ENCODE data around the gene COL5A2.

DNA sequence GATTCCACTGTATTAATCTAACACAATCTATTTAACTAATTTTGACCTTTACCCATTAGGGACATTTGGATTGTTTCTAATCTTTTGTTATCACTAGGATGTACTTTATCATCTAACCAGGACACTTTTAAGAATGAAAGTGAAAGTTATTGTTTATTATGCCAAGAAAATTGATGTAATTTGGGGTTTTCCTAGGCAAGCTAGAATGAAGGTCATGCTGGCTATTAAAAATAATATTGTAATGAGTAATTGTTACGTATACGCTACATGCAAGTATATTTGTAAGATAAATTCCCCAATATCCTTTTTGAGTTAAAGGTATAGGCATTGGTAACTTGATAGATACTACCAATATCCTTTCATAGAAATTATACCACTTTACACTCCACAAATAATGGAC, 74.6 kb downstream of the COL5A2 start:
- TF ChIP-seq, protein P1, sequence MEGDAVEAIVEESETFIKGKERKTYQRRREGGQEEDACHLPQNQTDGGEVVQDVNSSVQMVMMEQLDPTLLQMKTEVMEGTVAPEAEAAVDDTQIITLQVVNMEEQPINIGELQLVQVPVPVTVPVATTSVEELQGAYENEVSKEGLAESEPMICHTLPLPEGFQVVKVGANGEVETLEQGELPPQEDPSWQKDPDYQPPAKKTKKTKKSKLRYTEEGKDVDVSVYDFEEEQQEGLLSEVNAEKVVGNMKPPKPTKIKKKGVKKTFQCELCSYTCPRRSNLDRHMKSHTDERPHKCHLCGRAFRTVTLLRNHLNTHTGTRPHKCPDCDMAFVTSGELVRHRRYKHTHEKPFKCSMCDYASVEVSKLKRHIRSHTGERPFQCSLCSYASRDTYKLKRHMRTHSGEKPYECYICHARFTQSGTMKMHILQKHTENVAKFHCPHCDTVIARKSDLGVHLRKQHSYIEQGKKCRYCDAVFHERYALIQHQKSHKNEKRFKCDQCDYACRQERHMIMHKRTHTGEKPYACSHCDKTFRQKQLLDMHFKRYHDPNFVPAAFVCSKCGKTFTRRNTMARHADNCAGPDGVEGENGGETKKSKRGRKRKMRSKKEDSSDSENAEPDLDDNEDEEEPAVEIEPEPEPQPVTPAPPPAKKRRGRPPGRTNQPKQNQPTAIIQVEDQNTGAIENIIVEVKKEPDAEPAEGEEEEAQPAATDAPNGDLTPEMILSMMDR (IDR thresholded peaks at IDR 0.05): no peak
- TF ChIP-seq POLR2A (IDR thresholded peaks at IDR 0.05): no peak
